ENCODE results near the gene ARHGAP31.

The ARHGAP31 gene

GRCh38 chr3:119408243-119408950 lies 114.2 kb downstream of the ARHGAP31 start:
- no peak overlapping the region for H3K4me3 ChIP-seq
- H3K27me3 ChIP-seq = no peaks in the 10 kb centered on the region
- peaks cover 0 to 100% (median 0%) of the 10 kb centered on the region in 11 experiments; a peak in 6 of 22 replicates for H3K36me3 ChIP-seq
- no peak overlapping the region for H3K27ac ChIP-seq
- H3K9me3 ChIP-seq (replicated peaks in 1 of 11) = no peaks in the 10 kb centered on the region
- H4K20me1 ChIP-seq = no peaks in the 10 kb centered on the region
- TF ChIP-seq Cebpa-rat (IDR thresholded peaks at IDR 0.05) = no peak
- H3K9ac ChIP-seq = no peak overlapping the region
- H3K4me1 ChIP-seq = no peaks in the 10 kb centered on the region
- no peak overlapping the region for H3K4me2 ChIP-seq

- Histone ChIP-seq H3K36me3 (peaks cover 0 to 100% (median 0%) of the 10 kb centered on the region in 11 experiments; a peak in 7 of 22 replicates), H3K27ac (no peak overlapping the region), H3K9me3 (replicated peaks in 1 of 11) (no peaks in the 10 kb centered on the region), H3K27me3 (no peaks in the 10 kb centered on the region), H3K4me2 (no peak overlapping the region), H4K20me1 (no peaks in the 10 kb centered on the region; a peak in 1 of 22 replicates), H3K9ac (no peak overlapping the region), H3K4me3 (no peak overlapping the region), H3K4me1 (no peaks in the 10 kb centered on the region)
- no peak for TF ChIP-seq Cebpa-rat (IDR thresholded peaks at IDR 0.05)
Observed at GRCh38 chr3:119409844-119410243, 115.7 kb downstream of the ARHGAP31 start.

GRCh38 chr3:119413603-119414280 lies 119.6 kb downstream of the ARHGAP31 start:
- H3K27ac ChIP-seq = no peak overlapping the region
- H3K4me1 ChIP-seq = no peaks in the 10 kb centered on the region
- no peaks in the 10 kb centered on the region for H3K9me3 ChIP-seq (replicated peaks in 1 of 11)
- no peak overlapping the region for H3K9ac ChIP-seq
- no peak overlapping the region for H3K4me2 ChIP-seq
- peaks cover 0 to 11% (median 0%) of the 10 kb centered on the region in 11 experiments; a peak in 2 of 22 replicates for H4K20me1 ChIP-seq
- H3K27me3 ChIP-seq = no peaks in the 10 kb centered on the region
- TF ChIP-seq Cebpa-rat (IDR thresholded peaks at IDR 0.05) = no peak
- H3K36me3 ChIP-seq = peaks cover 0 to 98% (median 0%) of the 10 kb centered on the region in 11 experiments; a peak in 7 of 22 replicates
- no peak overlapping the region for H3K4me3 ChIP-seq

GRCh38 chr3:119416873-119417272 lies 122.7 kb downstream of the ARHGAP31 start:
- H3K4me3 ChIP-seq = no peak overlapping the region
- H4K20me1 ChIP-seq = peaks cover 0 to 11% (median 0%) of the 10 kb centered on the region in 11 experiments; a peak in 2 of 22 replicates
- no peak overlapping the region for H3K4me2 ChIP-seq
- no peaks in the 10 kb centered on the region for H3K27me3 ChIP-seq
- H3K36me3 ChIP-seq = peaks cover 0 to 69% (median 0%) of the 10 kb centered on the region in 11 experiments; a peak in 7 of 22 replicates
- H3K27ac ChIP-seq = no peak overlapping the region
- no peak for TF ChIP-seq Cebpa-rat (IDR thresholded peaks at IDR 0.05)
- H3K4me1 ChIP-seq = 0 out of 20 replicates have a peak, but pooled peaks cover 0 to 4% (median 0%) of the 10 kb centered on the region in 10 experiments
- H3K9ac ChIP-seq = no peak overlapping the region
- no peaks in the 10 kb centered on the region for H3K9me3 ChIP-seq (replicated peaks in 1 of 11)

DNA sequence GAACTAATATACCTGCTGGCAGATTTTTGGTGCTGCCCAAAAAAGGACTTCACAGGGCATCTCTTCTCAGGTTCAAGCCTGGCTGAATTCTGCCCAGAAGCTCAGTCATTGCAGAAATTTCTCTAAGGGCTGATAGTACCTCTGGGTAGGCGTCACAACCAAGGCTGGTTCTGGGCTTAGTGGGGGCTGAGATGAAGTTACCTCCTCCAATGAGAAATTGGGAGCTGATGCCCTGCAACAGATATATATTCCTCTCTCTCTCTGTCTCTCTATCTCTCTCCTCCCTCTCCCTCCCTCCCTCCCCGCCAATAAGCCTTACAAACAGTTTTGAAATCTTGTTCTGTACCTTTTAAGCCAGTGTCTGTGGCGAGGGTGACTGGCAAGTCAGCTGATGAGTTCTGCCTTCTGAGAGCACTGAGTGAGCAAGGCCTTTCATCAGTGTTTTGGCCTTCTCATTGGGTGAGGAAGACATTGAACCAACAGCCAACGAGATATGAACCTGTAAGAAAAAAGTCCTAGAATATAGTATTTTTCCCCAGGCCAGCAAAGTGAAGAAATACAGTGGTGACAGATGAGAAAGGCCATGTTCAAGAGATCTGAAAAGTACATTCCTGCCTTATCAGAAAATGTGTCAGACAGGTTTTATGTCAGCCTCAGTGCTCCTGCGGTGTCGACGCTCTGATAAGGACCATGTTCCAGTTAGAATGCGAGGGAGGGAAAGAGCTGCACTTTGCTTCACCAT lies 123.8 kb downstream of the ARHGAP31 start:
- H3K36me3 ChIP-seq = peaks cover 0 to 59% (median 0%) of the 10 kb centered on the region in 11 experiments; a peak in 7 of 22 replicates
- H3K27me3 ChIP-seq = no peaks in the 10 kb centered on the region
- no peak overlapping the region for H3K4me3 ChIP-seq
- peaks cover 0 to 11% (median 0%) of the 10 kb centered on the region in 11 experiments; a peak in 2 of 22 replicates for H4K20me1 ChIP-seq
- H3K9me3 ChIP-seq (replicated peaks in 1 of 11) = no peaks in the 10 kb centered on the region
- H3K27ac ChIP-seq = no peak overlapping the region
- no peak overlapping the region for H3K9ac ChIP-seq
- TF ChIP-seq Cebpa-rat (IDR thresholded peaks at IDR 0.05) = no peak
- no peak overlapping the region for H3K4me2 ChIP-seq
- 0 out of 20 replicates have a peak, but pooled peaks cover 0 to 4% (median 0%) of the 10 kb centered on the region in 10 experiments for H3K4me1 ChIP-seq

DNA sequence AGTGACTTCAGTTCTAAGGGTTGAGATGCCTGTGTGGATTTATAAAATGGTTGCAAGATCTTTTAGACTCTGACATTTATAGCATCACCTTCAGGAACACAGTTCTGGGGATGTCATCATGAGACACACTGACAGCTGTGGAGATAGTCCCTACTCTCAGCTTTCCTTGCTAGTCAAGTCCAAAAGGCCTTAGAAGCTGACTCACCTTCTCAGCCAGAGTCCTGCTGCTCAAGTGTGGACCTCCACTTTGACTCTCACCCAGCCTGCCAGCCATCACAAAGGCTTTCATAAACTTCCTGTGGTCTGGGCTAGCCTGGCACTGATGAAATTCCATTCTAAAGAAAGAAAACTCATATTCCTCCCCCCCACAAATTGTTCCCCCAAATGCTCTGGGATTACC lies 124.5 kb downstream of the ARHGAP31 start:
- Histone ChIP-seq H3K4me1 (0 out of 20 replicates have a peak, but pooled peaks cover 0 to 4% (median 0%) of the 10 kb centered on the region in 10 experiments), H3K9ac (no peak overlapping the region), H3K27me3 (no peaks in the 10 kb centered on the region), H4K20me1 (peaks cover 0 to 11% (median 0%) of the 10 kb centered on the region in 11 experiments; a peak in 2 of 22 replicates), H3K4me2 (no peak overlapping the region), H3K27ac (no peak overlapping the region), H3K9me3 (replicated peaks in 1 of 11) (no peaks in the 10 kb centered on the region), H3K36me3 (peaks cover 0 to 52% (median 0%) of the 10 kb centered on the region in 11 experiments; a peak in 7 of 22 replicates), H3K4me3 (no peak overlapping the region)
- no peak for TF ChIP-seq Cebpa-rat (IDR thresholded peaks at IDR 0.05)

DNA sequence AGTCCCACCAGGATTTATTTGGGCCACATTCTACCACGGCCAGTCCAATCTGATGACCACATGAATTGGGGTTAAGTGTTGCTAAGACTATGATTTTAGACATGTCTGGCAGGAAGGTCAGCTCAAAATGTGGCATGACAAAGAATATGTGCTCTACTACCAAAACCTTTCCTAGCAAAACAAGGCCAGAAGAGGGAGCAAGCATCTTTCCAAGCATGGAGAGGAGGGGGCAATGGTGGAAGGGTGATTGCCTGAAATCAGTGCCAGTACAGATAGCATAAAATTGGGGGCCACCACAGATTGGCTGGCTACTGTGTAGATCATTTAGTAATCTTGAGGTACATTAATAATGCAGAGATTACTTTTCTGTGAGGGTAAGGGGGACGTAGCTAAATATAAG lies 126.0 kb downstream of the ARHGAP31 start:
- Histone ChIP-seq H3K4me1 (0 out of 20 replicates have a peak, but pooled peaks cover 0 to 4% (median 0%) of the 10 kb centered on the region in 10 experiments), H3K27me3 (no peaks in the 10 kb centered on the region), H3K4me3 (no peak overlapping the region), H3K4me2 (no peak overlapping the region), H3K27ac (no peak overlapping the region), H4K20me1 (peaks cover 0 to 11% (median 0%) of the 10 kb centered on the region in 11 experiments; a peak in 2 of 22 replicates), H3K9me3 (replicated peaks in 1 of 11) (peaks cover 0 to 7% (median under 1%) of the 10 kb centered on the region in 11 experiments; a peak in 10 of 22 replicates), H3K36me3 (peaks cover 0 to 36% (median 0%) of the 10 kb centered on the region in 11 experiments; a peak in 7 of 22 replicates), H3K9ac (no peak overlapping the region)
- TF ChIP-seq Cebpa-rat (IDR thresholded peaks at IDR 0.05) = no peak

- Histone ChIP-seq H3K27ac (no peak overlapping the region), H3K4me3 (peak overlapping the region in 1 of 10 experiments; percentile 1; a peak in 1 of 20 replicates), H3K27me3 (no peaks in the 10 kb centered on the region), H4K20me1 (no peaks in the 10 kb centered on the region), H3K36me3 (peaks cover 52 to 62% (median 57%) of the 10 kb centered on the region in 11 experiments), H3K4me2 (no peak overlapping the region), H3K4me1 (peaks cover 0 to 2% (median 0%) of the 10 kb centered on the region in 10 experiments; a peak in 6 of 20 replicates), H3K9me3 (replicated peaks in 1 of 11) (peaks cover 55 to 72% (median 65%) of the 10 kb centered on the region in 11 experiments), H3K9ac (no peak overlapping the region)
- TF ChIP-seq Cebpa-rat (IDR thresholded peaks at IDR 0.05) = no peak
Observed at GRCh38 chr3:119427669-119428068, 133.5 kb downstream of the ARHGAP31 start.

Measured in BLaER1 treated with 17β-estradiol and CSF1 and Interleukin-3, amounts not matched to agents 10 nM and 100 nM (cell line).